GM19372 (cell line): ENCODE measurements around the gene LSAMP.
A peak's percentile ranks its signal among the peaks of the same experiment; 100 is the strongest.

ENCODE experiments used
- ATAC-seq: cut with Tn5 transposase; IDR thresholded peaks from one replicate; pipeline ENCODE4 v1.9.1; 2021; ENCODE audit warnings: mild to moderate bottlenecking, low read depth, moderate library complexity; ENCODE audit not compliant: unreplicated experiment

The LSAMP gene

DNA sequence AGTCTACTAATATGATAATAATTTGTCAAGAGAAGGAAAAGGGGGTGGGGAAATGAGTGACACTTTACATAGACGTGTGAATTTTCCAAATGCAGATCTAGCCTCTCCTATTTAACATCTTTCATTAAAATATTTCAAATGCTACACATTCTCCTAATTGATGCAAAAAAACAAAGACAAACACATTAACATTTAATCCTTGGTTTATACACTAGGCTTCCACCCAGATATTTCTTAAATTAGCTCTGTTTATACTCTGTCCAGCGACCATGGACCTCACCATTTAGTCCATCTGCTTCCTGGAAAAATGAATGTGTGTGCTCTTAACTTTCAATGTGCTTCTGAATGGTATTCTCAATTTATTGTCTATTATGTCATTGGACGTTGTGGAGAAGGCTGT lies 409.9 kb downstream of the LSAMP start:
- no peak for ATAC-seq

DNA sequence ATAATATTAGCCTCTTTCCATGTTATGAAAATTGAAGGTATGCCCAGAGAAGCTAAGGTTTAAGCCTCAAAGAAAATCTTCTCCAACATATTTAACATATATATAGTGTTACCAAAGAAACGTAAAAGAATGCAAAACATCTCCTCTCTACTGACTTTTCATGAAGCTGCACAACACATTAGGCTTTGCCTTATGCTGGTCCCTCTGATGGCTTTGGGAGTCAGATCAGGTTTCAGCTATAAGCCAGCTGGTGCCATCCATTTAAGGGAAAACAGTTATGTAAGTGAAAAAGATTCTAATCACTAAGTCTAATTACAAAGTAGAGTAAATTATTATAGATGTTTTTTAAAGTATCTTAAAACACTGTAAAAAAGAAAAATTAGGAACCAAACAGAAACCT lies 410.5 kb downstream of the LSAMP start:
- no peak for ATAC-seq

DNA sequence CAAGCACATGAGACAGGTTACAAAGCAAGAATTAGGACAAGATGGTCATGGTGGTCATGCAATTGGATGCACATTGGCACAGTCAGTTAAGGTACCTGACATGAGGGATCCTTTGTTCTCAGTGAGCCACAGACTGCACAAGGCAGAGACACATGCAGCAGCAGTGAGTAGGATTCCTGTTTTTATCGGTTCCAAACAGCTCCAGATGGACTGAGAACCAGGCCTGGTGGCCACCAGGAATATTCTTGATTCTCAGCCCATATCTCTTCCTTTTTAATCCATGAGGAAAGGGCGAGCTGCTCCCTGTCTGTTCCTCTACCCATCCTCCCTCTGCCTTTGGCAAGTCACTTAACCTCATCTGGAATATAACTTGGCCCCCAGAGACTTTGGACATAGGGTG lies 411.2 kb downstream of the LSAMP start:
- no peak for ATAC-seq

DNA sequence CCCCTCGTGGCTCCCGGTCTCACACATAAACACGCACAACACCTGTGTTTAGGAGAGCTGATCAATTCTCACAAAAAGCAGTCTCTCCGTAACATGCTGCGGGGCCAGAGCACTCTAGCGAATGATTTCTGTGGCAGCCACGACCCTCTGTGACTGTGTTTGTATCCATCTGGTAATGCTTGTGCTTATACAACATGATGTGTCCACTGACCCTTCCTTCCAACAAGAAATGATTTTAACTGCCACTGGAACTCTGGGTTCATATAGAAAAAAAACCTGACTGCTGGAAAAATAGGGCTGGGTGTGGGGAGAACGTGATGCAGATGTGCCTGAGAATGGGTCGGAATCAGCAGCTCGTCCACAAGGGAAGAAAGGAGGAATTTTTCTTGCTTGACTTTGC lies 411.8 kb downstream of the LSAMP start:
- ATAC-seq: no peak

DNA sequence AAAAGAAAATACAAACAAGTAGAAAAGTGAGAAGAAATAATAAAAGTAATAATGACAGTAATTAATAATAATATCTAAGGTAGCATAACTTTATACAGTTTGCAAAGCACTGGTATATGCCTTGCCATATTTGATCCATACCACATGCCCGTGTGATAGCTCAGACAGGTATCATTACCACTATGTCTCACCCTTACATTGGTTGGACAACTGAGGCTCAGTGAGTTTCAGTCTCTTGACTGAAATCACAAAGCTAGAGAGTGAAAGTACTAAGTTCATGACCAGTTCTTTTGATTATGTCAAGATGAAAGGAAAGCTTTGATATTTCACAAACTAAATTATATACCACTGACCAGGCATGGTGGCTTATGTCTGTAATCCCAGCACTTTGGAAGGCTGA lies 413.1 kb downstream of the LSAMP start:
- no peak for ATAC-seq

DNA sequence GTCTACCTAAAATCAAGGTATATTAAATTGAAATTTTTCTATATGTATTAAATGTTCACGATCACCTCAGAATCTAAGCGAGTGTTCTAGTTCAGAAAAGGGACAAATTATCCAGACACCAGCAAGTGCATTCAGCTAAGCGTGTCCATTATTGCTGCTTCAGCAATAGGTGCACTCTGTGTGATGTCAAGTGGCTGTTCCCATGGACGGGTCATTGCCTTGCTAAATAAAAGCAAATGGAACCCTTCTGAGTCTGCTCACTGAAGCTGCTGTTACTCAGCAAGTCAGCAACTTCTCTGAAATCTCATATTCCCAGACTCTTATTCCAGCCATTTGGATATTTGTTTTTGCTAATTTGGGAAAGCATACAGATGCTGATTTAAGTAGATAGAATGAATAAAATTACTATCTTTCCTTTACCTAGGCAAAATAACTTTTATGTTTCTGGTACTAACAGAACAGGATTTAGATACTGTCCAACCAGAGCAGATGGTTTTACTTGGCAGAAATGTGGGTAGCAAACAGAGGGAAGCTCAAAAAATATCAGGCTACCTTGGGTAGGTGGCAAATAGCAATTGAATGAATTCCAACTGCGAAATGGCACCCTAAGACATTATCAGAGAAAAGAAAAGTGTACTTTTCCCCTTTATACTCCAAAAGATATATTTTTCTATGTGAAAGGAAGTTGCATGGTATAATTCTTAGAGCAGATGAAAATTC lies 415.0 kb downstream of the LSAMP start:
- ATAC-seq: no peak

DNA sequence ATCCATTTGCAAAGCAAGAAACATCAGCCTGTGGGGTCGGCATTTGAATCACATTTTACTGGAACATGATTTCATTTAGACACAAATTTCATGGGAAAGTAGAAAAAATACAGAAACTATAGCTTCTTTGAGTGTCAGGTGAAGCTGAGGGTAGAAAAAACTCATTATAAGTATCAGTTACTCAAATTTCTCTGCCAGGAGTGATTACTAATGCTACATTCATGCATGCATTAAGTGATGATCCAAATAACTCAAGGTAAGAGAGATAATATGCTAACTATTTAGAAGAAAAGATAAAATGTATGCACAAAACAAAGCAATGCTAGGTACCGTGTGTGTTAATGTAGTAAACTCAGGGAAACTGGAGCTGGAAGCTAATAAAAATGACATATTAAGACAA lies 416.0 kb downstream of the LSAMP start:
- no peak for ATAC-seq

DNA sequence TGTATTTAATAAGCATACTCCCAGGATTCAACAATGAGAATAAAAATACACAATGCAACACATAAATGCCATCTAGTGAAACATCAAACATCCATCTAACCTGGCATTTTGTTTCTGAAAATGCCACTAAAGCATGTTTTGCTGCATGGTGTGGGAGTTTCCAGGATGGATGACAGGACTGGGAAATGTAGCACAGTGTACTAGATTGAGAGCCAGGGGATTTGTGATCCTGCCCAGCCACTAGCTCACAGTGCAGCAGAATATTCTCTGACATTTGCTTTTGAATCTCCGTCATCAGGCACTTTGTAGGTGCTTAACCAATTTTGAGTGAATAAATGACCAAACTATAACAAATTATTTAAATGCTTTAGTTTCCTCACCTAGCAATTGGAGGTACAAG lies 417.1 kb downstream of the LSAMP start:
- ATAC-seq: no peak

DNA sequence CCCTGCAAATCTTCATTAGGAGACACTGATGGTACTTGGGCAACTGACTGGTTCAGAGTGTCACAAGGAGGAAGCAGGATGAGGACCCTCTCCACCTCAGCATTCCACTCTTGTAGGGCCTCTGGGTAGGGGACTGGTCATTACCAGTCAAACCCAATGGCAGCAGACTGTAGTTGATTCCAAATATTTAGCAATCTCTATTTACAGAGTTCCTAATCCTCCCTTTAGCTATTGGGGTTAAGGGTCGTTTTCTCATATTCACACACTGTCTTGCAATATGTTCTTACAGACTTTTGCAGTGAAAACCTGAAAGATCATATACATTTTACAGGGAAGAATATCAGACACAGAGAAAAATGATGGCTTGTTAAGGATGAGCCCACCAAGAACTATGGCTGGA lies 424.3 kb downstream of the LSAMP start:
- no peak for ATAC-seq

DNA sequence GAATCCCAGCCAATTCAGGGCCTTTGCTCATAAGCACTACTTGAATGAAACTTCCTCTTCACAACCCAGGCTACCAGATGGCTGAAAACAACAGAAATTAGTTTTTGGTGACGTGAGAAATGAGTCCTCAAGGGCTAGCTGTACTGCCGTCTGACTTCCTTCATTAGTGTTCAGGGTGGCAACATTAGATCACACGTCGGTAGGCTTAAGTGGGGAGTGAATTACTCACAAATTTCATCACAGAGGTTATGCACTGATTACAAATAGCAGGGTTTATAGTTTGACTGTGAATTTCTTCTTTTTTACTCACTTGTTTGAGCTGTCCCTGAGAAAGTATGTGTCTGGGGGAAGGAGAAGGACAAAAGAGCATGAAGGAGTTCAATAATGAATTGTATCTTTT lies 424.8 kb downstream of the LSAMP start:
- peak; percentile 88 for ATAC-seq

DNA sequence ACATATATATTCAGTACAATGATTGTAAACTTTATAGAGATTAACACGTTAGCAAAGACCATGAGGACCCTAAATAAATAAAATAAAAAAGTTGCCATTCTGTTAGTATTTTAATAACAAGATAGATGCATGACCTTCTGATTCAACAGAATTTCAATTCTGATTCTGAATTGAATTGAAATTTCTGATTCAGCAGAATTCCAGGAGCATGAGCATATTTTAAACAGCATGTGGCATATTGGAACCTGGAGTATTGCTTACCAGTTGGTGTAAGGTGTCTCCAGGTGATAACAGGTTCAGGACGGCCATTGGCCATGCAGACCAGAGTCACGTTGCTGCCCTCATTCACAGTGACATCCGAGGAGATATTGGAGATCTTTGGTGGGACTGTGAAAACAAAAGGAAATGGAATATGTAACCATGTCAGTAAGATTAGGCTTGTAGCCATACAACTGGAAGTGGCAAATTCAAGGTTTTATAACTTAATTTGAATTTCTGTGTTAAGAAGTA lies 426.0 kb downstream of the LSAMP start:
- no peak for ATAC-seq

DNA sequence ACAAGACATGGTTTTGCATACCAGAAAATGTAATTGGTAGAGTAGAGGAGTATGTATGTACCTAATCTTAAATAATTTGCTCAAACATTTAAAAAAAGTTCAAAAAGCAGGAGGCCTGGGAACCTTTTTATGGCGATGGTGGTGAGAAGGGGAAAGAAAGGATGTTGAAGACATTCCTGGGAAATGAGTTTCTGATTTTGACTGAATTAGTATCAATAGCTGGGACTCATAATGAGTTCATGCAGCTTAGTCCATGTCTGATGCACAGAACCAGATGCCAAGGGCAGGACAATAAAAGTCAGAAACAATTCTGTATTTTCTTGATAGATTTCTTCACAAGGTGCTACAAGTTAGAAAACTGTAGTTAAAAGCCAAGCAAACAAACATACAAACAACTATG lies 426.6 kb downstream of the LSAMP start:
- no peak for ATAC-seq

DNA sequence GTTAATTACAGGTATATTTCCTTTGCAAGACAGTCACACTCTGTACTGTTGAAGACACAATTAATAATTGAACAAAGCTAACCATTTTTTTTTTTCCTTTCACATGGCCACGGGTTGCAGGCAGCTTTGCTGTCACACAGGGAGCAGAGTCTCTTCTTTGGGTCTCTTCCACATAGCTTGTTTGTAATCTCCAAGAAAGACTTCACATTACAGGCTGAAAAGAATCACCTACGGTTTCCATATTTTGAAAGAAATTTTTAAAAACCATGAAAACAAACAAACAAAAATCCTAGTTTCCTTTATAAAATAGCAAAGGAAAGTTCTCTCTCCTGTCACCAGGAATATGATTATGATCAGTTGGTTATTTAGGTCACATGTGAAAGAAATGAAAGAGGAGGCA lies 429.4 kb downstream of the LSAMP start:
- ATAC-seq: no peak

DNA sequence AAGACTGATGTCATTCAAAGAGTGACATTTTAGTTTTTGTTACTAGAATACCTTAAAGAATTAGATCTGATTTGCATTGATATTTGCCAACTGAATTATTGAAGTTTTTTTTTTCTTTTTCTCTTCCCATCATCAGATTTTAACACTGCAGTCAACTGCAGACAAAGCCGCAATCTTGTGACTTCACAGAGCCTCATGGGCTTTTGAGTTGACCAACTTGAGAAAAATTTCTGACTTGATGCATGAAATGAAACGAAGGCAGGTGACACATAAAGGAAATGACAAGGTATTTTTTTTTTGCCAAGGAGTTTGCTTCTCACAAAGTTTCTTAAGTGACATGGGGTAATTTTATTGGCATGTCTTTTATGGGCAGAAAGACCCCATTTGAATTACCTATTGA lies 438.3 kb downstream of the LSAMP start:
- no peak for ATAC-seq

DNA sequence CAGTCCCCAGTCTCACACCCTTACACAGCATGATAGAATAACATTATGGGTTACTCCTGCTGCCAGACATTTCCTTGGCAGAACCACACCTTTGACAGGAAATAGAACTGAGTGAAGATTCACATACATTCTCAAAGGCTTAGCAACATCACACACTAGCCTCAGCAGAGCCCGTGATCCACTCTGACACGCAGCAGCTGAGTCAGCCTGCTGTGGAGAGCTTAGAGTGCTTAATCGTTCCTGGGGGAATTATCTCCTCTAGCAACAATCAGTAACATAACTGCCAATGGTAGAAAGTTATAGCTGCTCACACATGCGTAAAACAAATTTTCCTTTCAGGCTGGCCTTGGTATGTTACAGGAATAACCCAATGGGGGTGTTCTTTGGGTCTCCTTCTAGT lies 439.9 kb downstream of the LSAMP start:
- ATAC-seq: no peak

DNA sequence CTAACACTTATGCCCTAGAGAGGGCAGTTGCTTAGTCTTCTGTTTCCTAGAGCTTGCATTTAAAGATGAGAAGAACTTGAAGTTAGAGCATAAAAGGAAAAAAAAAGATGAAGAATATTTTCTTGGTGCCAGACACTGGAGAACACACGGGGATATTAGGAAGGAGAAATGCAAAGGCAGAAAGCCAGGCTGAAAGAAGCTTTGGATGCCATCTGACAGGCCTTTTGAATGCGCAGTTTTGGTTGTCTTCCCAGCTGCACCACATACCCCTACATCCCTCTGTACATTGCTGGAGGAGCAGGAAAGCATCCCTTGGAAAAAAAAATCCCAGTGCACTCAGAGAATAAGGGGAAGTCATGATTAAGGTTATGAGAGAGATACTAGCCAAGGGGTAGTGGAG lies 443.1 kb downstream of the LSAMP start:
- ATAC-seq: no peak

DNA sequence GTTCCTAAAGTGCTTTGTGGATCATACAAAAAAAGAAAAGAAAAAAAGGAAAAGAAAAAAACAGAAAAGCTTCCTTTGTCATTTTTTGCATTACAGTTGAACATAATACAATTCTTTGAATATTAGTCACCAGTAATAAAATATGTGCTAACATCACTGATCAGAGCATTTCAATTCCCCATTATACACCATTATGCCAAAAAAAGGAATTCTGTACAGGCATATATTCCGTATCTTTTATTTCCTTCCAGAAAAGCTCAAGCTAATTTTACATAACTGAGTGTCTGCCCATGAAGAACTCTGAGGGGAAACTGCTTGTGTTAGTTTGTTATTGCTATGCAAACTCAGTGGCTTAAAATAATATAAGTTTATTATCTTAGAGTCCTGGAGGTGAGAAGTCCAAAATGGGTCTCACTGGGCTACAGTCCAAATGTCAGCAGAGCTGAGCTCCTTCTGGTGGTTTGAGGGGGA lies 444.1 kb downstream of the LSAMP start:
- ATAC-seq: no peak

DNA sequence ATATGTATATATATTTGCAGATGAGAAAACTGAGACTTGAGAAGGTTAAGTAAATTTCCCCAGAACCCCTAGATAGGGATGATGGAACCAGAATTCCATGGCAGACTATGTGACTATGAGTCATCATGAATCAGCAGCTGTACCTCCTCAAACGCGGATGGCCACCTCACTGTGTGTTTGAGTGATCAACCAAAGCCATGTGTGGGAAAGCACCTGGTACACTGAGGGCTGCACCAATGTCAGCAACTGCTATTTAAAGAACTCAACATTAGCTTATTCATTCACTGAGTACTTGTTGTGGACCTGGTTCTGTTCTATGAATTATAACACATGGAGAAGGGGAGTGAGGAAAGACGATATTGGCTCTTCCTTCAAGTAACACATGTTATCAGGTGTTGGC lies 445.0 kb downstream of the LSAMP start:
- ATAC-seq: peak; percentile 79

DNA sequence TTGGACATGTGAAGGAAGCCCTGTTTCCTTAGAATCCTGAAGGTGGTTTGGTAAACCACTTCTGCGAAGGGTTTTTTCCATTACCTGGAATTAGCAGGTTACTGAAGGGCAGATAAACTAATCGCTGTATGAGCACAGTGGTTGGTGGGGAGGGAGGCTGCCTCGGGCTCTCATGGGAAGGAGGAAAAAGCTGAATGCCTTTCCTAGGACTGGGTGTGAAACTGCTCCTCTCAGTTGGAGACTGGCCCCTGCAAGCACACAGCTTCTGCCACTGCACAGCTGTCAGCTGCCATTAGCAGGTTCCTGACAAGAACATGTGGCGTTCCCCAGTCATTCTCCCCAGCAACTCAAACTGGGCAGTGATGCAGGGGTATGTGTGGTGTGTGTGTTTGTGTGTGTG lies 445.7 kb downstream of the LSAMP start:
- ATAC-seq: no peak

DNA sequence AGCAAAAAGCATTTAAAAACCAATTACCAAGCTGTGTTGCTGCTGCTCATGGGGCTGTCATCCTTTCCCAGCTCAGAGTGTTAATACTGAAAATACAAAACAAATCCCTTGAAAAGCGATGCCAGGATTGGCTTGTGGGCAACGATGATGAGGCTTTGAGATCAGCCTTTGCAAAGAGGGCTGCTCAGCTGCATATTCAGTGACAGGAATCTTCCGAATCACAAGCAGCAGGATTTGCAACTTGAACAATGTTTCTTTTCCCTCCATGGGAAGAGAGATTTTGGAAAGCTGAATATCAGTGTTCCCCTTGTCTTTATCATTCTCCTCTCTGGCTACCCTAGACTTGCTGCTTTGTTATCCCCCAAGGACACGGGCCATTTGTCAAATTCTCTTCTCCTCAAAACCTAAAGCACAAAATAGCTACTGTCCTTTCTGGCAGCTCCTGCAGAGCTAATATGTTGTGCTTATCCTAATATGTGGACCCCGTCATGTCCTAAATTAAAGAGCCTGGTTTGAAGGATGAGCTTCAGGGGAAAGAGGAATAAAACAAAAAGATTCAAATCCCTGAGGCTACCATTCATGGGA lies 446.2 kb downstream of the LSAMP start:
- ATAC-seq: no peak

DNA sequence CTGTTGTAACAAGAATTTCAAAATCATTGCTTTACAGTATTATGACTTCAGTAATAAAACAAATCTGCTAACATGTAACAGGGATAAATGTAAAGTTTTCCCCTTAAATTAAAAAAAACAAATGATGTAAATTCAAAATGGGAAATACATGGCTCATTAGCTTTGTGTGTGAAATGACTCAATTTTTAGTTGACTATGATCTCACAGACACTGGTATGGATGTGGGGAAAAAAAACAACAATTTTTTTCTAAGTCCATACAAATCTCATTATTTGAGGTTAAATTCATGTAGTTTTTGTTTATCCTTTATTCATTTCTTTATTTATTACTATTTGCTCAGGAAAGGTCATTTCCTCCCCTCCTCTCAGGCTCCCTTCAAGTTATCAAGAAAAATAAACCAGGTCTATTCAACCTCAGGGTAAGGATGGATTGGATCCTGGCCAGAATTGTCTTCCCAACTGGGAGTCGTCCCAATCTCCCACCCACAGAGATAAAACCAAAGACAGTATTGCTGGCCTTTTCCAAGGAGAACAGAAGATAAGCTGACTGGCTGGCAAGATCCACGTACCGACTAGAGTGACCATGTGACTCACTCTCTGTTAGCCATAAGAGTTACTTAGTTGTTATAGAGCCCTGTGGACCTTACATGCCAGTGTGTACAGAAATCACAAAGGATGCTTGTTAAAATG lies 448.7 kb downstream of the LSAMP start:
- no peak for ATAC-seq

DNA sequence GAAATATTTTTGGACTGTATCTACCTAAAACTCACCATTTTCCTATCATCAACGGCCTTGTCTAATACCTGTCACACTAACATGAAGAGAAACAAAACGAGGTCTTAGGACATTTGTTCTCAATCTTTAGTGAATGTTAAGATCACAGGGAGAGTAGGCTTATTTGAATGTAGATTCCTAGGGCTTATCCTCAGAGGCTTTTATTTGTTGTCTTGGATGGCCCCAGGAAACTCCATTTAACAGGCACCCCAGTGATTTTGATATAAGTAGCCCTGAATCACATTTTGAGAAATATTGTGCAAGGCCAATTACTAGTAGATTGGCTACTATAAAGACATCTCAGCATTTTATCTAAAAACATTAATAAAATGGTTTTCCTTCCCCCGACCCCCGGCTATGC lies 454.6 kb downstream of the LSAMP start:
- ATAC-seq: no peak
